Gastroesophageal sphincter (tissue), 3 donors: ENCODE data around the gene STAMBP.

ENCODE experiments used
- POLR2A ChIP-seq, 2 donors: fragments of 450-650 bp; IDR thresholded peaks; one replicate each; pipeline ENCODE4 v1.6.1; 2017; ENCODE audit warnings: antibody characterized with exemption in 2 of 2, mild to moderate bottlenecking in 2 of 2, moderate library complexity in 1 of 2
- TF ChIP-seq, protein P1 (sequence below), 4 experiments: fragments of 200-600 bp in 2 of 4; fragments of 450-650 bp in 2 of 4; sonication (generic) in 1 of 4; IDR thresholded peaks; one replicate each; pipeline ENCODE4 v1.5.1; 2017 to 2019; ENCODE audit warnings: antibody characterized with exemption in 4 of 4, mild to moderate bottlenecking in 2 of 4, moderate library complexity in 2 of 4

DNA sequence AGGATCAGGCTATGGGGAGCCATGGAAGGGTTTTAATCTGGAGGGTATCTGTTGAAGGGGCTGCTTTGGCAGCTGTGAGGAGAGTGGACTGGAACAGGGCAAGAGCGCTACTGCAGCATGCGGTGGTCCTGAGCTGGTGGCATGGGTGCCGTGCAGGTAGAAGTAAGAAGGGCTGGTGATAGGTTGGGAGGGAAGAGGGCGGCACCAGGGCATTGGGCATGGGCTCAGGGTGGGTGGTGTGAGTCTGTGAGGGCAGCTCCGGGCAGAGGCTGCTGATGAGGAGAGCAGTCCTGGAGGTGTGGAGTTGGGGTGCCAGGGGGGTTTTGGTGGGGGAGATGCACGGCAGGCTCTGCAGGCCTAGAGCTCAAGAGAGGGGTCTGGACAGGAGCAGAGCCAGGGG is 66.1 kb downstream of the STAMBP start:
- TF ChIP-seq, protein P1, sequence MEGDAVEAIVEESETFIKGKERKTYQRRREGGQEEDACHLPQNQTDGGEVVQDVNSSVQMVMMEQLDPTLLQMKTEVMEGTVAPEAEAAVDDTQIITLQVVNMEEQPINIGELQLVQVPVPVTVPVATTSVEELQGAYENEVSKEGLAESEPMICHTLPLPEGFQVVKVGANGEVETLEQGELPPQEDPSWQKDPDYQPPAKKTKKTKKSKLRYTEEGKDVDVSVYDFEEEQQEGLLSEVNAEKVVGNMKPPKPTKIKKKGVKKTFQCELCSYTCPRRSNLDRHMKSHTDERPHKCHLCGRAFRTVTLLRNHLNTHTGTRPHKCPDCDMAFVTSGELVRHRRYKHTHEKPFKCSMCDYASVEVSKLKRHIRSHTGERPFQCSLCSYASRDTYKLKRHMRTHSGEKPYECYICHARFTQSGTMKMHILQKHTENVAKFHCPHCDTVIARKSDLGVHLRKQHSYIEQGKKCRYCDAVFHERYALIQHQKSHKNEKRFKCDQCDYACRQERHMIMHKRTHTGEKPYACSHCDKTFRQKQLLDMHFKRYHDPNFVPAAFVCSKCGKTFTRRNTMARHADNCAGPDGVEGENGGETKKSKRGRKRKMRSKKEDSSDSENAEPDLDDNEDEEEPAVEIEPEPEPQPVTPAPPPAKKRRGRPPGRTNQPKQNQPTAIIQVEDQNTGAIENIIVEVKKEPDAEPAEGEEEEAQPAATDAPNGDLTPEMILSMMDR (IDR thresholded peaks at IDR 0.05), result no peak
- TF ChIP-seq POLR2A (IDR thresholded peaks at IDR 0.05), result peak; percentile 46 to 60
